SK-N-MC (cell line): ENCODE results near the gene MEI1.
"Not testable (repeated sequence)": the region's sequence is repeated elsewhere in the genome, so short reads cannot be mapped to it uniquely, and the experiment has no call there.

Experiments
- DNase-seq: peaks from one replicate; pipeline ENCODE4 v3.0.0-alpha.2; 2011; ENCODE audit warnings: low read depth, low spot score
- H3K27ac ChIP-seq: fragments of 200-600 bp; sonication (generic); 2 replicates; pipeline ENCODE4 v1.5.1; 2016; ENCODE audit warnings: mixed run types
- H3K36me3 ChIP-seq: fragments of 200-600 bp; sonication (generic); 2 replicates; pipeline ENCODE4 v1.6.1; 2017; ENCODE audit warnings: antibody characterized with exemption, low read length, mixed read lengths; ENCODE audit not compliant: insufficient read depth
- H3K4me3 ChIP-seq: fragments of 200-600 bp; sonication (generic); 2 replicates; pipeline ENCODE4 v1.5.1; 2016
- H3K9ac ChIP-seq: fragments of 200-600 bp; sonication (generic); 2 replicates; pipeline ENCODE4 v1.8.0; 2017; ENCODE audit warnings: mixed run types, mixed read lengths; ENCODE audit not compliant: insufficient read length
- H3K9me3 ChIP-seq: fragments of 200-600 bp; sonication (generic); 2 replicates; pipeline ENCODE4 v1.6.1; 2017; ENCODE audit warnings: low read depth, mild to moderate bottlenecking, antibody characterized with exemption, low read length, moderate library complexity, mixed read lengths
- EZH2 ChIP-seq: fragments of 200-600 bp; sonication (generic); IDR thresholded peaks from one replicate; pipeline ENCODE4 v1.6.1; 2017; ENCODE audit warnings: antibody characterized with exemption
- FOXP2 ChIP-seq: optimal IDR thresholded peaks from 2 replicates; pipeline ENCODE3; 2011; ENCODE audit warnings: mild to moderate bottlenecking, moderate library complexity; ENCODE audit not compliant: insufficient read depth; ENCODE audit errors: extremely low read length, control extremely low read depth
- POLR2AphosphoS5 ChIP-seq: IDR thresholded peaks from 2 replicates; pipeline ENCODE4 v1.6.1; 2012; ENCODE audit warnings: mild to moderate bottlenecking, low read depth, low read length, borderline replicate concordance

MEI1 gene

DNA sequence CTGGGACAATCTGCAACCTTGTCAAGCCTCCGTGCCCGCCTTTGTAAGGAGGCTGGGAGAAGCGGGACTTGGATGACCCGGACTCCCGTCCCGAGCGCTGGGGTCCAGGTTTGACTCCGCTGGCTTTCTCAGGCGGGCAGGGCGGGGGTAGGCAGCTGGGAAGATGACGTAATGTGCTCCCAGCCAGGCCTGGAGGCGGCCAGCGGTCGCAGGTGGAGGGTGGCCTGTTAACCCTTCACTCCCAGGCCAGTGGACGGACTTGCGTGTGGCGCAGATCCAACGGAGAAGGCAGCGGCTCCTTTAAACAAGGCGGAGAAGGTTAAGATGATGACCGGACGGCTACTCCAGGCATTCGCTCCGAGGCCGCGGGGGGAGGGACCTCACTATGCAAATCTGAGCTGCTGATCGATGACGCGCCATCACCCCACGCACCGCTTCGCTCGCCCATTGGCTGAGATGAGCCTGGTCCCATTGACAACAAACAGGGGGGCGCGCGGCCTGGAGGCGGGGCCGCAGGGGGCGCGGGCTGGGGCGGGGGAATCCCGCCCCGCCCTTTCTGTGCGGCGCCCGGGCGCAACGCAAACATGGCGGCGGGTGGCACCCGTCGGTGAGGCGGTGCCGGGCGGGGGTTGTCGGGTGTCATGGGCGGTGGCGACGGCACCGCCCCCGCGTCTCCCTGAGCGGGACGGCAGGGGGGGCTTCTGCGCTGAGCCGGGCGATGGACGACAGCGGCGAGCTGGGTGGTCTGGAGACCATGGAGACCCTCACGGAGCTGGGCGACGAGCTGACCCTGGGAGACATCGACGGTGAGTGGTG lies 133.5 kb downstream of the MEI1 start, which contains the start of gene SREBF2:
SREBF2 (plus strand) TSS at position 553 of the 816 bp plus-strand sequence; CDS start at position 719, 166 bp downstream.
- Histone ChIP-seq H3K4me3 (peak within 1 kb of the TSS; percentile 91), H3K9ac (peak within 1 kb of the TSS; percentile 97), H3K36me3 (peaks cover 38% of the 10 kb centered on the region), H3K27ac (peak within 1 kb of the TSS; percentile 100), H3K9me3 (no peaks in the 10 kb centered on the region)
- peak; percentile 90 for DNase-seq
- TF ChIP-seq EZH2: no peak
- peak; percentile 92 for TF ChIP-seq FOXP2
- TF ChIP-seq POLR2AphosphoS5: peak; percentile 72; the same call in 1 of the 2 replicates

DNA sequence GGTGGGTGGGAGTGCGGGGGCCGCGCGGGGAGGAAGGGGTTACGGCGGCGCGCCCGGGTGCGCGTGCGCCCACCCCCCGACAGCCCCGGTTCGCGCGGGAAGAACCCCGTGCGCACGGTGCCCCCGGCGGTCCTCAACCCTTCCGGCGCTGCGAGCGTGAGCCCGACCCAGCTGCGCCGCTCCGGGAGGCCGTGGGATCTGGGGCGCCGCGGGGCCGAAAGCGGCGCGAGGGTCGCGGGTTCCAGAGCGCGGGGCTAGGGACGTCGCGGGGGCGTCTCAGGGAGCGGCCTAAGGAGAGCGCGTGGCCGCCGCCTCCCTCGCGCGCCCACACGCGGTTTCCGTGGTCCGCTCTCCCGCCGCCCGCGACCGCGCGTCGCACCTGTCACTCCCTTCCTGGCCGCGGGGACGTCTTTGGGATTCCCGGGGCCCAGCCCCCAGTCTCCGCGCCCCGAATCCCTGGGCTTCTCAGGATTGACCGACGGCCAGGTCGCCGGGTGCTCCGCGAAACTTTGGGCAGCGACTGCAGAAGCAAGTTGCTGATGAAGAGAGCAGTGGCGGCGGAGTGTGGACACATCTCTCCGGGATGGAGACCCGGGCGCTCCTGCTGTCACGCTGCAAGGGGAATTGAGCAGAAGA lies 134.2 kb downstream of the MEI1 start:
- Histone ChIP-seq H3K9ac (peak overlapping the region; percentile 97), H3K36me3 (peaks cover 45% of the 10 kb centered on the region), H3K9me3 (no peaks in the 10 kb centered on the region), H3K4me3 (peak overlapping the region; percentile 91), H3K27ac (peak overlapping the region; percentile 100)
- TF ChIP-seq FOXP2 (no peak), POLR2AphosphoS5 (no peak), EZH2 (no peak)
- no peak for DNase-seq

DNA sequence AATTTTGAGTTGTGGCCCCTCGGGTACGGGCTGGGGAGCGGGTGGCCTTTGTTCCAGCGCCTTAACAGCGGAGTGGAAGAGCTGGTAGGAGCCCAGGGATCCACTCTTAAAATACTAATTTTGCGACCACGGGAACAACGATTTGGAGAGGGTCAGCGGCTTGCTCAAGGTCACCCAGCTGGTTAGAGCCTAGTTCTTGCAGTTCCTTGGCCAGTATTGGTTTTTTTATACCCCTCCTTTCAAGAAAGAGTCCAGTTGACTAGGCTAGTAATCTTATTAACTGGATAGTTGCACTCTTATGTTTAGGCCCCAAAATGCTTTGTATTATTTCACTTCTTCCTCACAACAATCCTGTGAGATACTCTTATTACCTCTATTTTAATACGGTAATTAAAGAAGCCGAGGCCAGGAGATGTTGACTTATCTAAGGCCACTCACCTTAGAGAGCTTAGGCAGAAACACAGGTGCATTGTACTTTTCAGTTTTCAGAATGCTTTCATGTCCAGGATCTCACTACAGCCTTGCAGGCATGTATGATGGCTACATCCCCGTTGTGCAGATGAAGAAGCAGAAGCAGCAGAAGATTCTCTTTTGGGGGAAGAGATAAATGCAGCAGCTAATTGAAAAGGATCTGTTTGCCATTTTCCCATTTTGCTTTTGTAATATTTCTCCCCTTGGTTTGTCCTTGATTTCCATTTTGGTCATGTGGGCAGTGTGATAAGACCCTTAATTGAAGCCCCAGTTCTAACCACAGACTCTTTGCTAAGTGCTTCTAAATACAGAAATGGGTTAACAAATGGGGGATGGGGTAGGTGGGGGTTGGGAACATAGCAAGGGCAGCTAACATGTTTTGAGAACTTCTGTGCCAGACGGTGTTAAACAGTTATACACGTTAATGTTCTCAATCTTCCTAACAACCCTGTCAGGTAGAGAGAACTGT lies 135.0 kb downstream of the MEI1 start:
- peaks cover 53% of the 10 kb centered on the region for H3K36me3 ChIP-seq
- H3K27ac ChIP-seq: peak overlapping the region; percentile 100
- H3K4me3 ChIP-seq: peak overlapping the region; percentile 91
- TF ChIP-seq POLR2AphosphoS5 (no peak), FOXP2 (no peak), EZH2 (no peak)
- no peak for DNase-seq
- no peaks in the 10 kb centered on the region for H3K9me3 ChIP-seq
- peak overlapping the region; percentile 97 for H3K9ac ChIP-seq

DNA sequence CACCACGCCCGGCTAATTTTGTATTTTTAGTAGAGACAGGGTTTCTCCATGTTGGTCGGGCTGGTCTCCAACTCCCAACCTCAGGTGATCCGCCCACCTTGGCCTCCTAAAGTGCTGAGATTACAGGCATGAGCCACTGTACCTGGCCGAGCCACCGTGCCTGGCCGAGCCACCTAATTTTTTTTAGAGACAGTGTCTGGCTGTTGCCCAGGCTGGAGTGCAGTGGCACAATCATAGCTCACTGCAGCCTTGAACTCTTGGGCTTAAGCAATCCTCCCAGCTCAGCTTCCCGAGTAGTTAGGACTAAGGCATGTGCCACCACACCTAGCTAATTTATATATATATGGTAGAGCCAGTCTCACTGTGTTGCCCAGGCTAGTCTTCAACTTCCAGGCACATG lies 136.2 kb downstream of the MEI1 start:
- not testable (repeated sequence) for H3K4me3 ChIP-seq, H3K9me3 ChIP-seq, H3K9ac ChIP-seq, DNase-seq
- peaks cover 63% of the 10 kb centered on the region for H3K36me3 ChIP-seq
- H3K27ac ChIP-seq: peak overlapping the region; percentile 51; the same call in 1 of the 2 replicates

DNA sequence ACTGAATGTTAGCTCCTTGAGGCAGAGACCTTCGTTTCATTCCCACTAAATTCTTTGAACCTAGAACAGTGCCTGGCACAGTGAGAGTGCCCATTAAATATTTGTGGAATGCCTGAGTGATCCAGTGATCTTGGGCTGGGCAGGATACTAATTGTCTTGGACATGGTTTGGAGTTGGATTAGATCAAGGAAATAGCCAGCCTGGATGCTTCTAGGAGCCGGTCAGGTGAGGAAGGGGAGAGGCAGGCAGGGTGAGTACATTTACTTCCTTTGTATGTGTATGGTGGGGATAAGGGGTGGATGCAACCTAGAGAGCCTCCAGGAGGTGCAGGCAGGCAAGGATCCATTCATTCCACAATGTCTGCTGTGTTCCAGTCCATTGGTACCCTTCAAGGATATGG lies 137.2 kb downstream of the MEI1 start:
- TF ChIP-seq EZH2: no peak
- no peak for TF ChIP-seq FOXP2
- no peak for TF ChIP-seq POLR2AphosphoS5
- Histone ChIP-seq H3K9me3 (no peaks in the 10 kb centered on the region), H3K4me3 (no peak overlapping the region), H3K27ac (no peak overlapping the region), H3K9ac (no peak overlapping the region), H3K36me3 (peaks cover 73% of the 10 kb centered on the region)
- DNase-seq: no peak

DNA sequence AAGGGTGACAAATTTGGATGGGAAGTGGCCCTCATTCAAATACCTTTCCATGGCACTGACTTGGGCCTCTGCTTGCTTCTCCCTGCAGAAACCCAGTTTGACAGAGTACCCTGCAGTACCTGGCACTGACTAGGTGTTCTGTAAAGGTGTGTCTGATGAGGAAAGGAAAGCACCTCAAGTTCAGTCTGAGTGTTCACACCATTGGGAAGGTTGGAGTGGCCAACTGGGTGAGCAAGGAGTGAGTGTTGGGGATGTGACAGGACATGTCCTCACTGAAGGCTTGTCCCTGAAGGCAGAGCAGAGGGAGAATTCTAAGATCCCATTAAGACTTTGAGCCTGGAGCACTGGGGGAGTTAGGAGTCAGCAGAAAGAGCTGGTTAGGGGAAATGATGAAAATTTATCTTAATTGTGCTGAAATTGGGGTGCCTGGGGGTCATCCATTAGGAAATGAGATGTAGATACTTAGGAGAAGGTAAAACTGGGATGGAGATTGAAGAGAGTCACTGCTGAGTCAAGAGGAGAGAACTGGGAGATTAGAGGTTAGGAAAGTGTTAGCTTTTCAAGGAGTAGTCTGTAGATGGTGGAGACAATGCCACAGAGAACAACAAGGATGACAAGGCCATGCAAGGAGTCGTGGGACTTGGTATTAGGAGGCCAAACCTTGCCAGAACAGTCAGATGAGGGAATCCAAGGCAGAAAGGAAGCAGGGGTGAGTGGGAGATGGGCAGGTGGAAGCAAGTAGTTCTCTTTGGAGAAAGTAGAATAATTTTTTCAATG lies 139.7 kb downstream of the MEI1 start:
- no peak for DNase-seq
- Histone ChIP-seq H3K9ac (no peak overlapping the region), H3K4me3 (no peak overlapping the region), H3K36me3 (peaks cover 84% of the 10 kb centered on the region), H3K9me3 (no peaks in the 10 kb centered on the region), H3K27ac (peak overlapping the region; percentile 48; the same call in 1 of the 2 replicates)
- TF ChIP-seq EZH2 (no peak), FOXP2 (no peak), POLR2AphosphoS5 (no peak)

DNA sequence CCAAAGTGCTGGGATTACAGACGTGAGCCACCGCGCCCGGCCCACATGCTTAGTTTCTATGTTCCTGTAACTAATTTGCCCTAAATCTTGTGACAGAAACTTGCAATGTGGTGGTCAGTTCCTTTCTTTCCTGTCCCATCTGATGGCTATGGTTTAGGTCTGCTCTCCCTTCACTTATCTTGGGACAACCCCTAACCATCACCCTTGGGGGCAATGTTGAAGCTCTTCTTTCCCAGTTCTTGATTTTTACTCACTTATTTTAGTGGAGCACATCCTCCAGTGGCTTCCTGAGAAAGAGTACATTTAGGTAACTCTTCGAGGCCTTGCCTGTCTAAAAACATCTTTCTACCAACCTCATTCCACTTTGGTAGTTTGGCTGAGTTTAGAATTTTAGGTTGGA lies 140.9 kb downstream of the MEI1 start:
- Histone ChIP-seq H3K4me3 (no peak overlapping the region), H3K9ac (no peak overlapping the region), H3K27ac (0 out of 2 replicates have a peak overlapping the region, but pooled peaks have one; percentile 44), H3K9me3 (no peaks in the 10 kb centered on the region), H3K36me3 (peaks cover 83% of the 10 kb centered on the region)
- TF ChIP-seq EZH2 (no peak), FOXP2 (no peak), POLR2AphosphoS5 (no peak)
- DNase-seq: no peak
